NCI-H82 (cell line): ENCODE results near the gene GRHL1.
"Not testable (repeated sequence)": the region's sequence is repeated elsewhere in the genome, so short reads cannot be mapped to it uniquely, and the experiment has no call there.

ENCODE experiments used
- DNase-seq: peaks from one replicate; lab custom pipeline; 2025; lab: John Stamatoyannopoulos, UW

The GRHL1 gene, protein sequence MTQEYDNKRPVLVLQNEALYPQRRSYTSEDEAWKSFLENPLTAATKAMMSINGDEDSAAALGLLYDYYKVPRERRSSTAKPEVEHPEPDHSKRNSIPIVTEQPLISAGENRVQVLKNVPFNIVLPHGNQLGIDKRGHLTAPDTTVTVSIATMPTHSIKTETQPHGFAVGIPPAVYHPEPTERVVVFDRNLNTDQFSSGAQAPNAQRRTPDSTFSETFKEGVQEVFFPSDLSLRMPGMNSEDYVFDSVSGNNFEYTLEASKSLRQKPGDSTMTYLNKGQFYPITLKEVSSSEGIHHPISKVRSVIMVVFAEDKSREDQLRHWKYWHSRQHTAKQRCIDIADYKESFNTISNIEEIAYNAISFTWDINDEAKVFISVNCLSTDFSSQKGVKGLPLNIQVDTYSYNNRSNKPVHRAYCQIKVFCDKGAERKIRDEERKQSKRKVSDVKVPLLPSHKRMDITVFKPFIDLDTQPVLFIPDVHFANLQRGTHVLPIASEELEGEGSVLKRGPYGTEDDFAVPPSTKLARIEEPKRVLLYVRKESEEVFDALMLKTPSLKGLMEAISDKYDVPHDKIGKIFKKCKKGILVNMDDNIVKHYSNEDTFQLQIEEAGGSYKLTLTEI

DNA sequence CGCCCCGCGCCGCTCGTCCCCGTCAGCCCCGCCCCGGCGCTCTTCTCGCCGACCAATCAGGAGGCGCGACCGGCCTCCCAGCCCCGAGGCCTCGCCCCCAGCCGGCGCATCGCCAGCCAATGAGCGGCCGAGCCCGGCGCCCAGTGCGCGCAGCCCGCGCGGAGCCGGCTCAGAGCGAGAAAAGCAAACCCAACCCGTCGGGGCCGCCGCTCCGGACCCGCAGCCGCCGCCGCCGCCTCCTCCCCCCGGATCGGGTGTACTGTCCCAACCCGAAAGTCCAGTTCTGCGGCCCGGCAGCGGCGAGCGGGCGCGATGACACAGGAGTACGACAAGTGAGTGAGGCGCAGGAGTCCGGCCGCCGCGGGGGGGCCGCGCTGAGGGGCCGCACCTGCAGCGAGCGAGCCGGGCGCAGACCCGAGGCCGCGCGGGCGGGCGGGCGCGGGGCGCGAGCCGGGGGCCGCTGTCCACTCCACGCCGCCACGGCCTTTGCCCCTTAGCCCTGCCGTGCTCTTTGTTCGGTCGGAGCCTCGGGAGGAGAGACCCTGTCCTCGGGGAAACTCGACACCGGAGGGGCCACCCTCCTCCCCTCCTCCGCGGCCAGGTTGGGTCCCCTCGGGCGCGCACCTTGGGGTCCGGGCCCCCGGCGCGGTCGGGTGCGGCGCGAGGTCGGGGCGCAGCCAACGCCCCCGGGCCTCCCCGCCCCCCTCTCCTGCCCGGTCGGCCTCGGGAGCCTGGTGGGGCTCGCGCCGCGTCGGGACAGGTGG, at the start of gene GRHL1:
Gene GRHL1 (plus strand): TSS at position 172 of the 764 bp plus-strand sequence. CDS start 141 bp downstream, at position 313.
- DNase-seq = peak; percentile 96

DNA sequence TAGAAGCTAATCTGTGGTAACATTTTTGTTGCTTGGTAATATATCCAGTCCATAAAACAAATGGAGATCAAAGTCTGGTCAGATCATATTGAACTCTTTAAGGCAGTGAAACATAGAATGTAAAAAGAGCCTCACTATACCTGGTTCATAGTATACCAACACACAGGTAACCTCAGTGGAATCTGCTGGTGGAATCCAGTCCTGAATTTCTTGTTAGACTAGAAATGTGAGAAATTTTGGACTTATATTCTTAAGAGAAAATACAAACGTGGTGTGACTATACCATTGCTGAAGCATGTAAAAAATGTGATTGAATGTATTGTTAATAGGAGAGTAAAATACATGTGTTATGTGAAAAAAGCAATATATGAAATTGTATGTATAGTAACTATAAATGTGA, 46.1 kb upstream of the GRHL1 start:
- DNase-seq = no peak

DNA sequence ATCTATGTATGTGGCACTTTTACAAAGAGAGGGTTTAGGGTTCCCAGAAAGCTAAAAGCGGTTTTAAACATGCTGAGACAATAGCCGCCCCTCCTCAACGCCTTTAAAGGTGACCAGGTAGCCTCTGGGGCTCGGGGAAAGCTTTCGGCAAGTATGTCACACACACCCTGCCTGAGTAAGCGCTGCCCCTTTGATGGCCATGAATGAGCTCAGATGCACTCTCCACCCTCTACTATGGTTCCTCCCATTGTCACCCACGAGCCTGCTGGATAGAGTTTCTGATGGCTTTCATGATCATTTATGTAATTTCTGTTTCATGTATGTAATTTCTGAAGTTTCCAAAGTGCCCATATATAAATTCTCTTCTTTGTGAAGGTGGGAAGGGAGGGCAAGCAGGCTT, 44.1 kb upstream of the GRHL1 start:
- DNase-seq = no peak

DNA sequence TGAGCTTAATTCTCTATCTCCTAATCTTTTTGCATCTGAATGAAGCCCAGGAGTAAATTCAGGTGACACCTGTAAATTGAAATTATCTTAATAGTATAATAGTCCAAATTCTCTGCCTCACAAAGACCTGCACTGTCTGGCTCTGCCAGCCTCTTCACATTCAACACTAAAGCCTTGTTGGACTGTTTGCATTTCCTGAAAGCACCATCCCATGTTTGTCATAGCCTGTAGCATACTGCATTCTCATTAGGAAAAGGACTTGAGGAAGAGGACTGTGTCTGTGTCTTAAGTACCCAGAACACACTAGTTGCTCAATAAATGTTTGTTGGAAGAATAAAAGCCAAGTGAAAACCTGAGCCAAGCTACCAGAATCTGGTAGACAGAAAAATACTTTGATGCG, 42.9 kb upstream of the GRHL1 start:
- no peak for DNase-seq

DNA sequence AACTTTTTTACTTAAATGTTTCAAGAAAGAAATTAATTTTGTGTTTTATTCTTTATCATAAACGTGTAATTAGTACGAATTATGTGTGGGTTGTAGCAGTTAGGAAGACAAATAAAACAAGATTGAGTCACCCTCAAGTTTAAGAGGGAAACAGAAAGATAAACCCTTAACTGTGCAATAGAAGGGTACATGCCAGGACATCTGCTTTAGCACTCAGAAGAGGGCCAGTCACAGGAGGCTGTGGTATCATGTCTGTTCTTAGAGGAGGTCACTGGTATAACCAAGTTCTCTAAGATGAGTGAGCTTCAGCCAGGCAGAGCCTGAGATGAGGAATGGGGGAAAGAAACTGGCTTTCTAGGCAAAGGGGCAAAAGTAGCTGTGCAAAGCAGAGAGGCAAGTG, 42.4 kb upstream of the GRHL1 start:
- no peak for DNase-seq

DNA sequence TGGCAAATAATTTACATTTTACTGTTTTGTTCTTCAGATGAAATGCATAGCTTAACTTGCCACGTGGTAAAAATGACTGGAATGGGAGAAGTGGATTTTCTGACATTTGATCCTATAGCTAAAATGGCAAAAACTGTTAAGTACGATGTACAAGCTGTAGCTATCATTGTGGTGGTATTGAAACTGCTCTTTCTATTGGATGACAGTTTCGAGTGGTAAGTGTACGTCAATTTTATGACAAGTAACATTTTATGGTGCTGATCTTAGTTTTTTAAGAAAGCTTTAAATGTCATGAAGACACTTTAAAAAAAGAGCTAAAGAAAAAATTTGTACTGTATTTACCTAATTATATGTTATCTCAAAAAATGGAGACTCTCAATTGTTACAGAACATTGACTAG, 40.8 kb upstream of the GRHL1 start:
- no peak for DNase-seq

DNA sequence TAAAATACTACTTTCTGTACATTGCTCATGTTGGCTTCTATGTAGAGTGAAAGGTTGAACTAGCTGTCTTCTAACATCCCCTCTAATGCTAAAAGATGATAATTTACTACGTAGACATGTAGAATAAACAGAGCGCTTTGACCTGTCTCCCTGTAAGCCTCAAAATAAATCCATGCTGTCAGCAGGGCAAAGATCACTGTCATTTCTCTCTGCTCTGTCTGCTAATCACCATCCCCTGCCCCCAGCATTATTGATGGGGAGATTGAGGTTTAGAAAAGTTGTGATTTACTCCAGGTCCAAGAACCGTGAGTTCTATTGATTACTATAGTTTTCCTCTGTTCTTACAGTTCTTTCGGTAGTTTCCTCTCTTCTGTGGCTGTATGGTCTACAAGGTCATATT, 39.0 kb upstream of the GRHL1 start:
- DNase-seq = no peak

DNA sequence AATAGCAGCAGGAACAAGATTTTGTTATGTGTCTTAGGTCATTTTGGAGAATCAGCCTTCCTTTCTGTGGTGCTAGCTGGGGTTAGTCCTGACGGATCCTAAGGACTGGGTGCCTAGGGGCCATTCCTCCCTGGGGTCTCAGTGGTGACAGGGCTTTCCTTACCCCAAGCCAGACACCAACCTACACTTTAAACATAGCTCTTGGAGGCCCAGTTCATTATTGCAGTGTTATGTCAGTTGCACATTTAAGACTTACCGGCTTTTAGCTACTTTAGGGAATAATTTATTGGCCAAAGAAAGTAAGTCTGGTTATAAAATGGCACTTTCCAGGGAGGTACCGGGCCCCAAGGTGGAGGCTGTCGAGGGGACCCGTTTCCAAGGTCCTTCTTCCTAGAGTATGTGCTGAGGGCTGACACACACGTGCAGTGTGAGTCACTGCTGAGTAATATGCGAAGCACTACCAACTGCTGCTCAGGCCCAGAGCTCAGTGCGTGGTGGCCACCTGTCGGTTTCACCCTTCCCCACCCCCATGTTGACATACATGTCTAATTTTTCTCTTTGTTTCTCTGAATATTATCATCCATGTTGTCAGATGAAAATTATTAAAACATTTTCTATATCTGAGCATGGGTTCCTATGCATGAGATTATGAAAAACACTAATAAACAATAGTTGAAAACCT, 37.0 kb upstream of the GRHL1 start:
- no peak for DNase-seq

DNA sequence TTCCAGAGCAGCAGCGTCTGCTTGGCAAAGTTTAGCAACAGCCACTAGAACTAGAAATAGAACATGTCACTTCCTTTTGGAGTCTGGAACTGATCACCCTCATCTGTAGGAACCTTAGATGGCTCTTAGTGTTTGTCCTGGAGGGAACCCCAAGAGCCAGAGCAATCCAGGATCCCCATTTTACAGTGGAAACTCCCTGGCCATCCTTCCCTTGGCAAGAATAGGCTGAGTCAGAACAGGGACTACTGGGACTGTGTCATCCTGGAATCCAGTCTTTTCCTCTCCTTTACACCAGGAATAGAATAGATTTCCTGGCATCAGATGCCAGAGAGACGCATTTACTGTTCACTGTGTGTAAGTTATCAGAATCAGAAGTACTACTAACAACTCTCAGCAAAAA, 33.2 kb upstream of the GRHL1 start:
- no peak for DNase-seq

DNA sequence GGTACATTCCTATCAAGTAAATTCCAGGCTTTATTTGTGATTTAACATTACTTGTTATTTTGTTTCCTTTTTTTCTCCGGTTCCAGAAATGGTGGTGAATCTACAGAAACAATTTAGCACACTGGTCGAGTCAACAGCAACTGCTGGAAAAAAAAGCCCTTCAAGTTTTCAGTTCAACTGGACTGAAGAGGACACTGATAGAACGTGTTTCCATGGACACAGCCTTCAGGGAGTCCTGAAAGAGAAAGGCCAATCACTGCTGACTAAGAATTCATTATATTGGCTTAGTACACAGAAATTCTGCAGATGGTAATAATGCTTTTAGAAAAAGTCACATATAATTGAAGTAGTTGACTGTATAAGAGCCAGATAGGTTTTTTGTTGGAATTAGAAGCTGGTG, 32.0 kb upstream of the GRHL1 start:
- DNase-seq = no peak

DNA sequence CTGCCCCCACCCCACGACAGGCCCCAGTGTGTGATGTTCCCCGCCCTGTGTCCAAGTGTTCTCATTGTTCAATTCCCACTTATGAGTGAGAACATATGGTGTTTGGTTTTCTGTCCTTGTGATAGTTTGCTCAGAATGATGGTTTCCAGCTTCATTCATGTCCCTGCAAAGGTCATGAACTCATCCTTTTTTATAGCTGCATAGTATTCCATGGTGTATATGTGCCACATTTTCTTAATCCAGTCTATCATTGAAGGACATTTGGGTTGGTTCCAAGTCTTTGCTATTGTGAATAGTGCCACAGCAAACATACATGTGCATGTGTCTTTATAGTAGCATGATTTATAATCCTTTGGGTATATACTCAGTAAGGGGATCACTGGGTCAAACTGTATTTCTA, 24.5 kb upstream of the GRHL1 start:
- not testable (repeated sequence) for DNase-seq

DNA sequence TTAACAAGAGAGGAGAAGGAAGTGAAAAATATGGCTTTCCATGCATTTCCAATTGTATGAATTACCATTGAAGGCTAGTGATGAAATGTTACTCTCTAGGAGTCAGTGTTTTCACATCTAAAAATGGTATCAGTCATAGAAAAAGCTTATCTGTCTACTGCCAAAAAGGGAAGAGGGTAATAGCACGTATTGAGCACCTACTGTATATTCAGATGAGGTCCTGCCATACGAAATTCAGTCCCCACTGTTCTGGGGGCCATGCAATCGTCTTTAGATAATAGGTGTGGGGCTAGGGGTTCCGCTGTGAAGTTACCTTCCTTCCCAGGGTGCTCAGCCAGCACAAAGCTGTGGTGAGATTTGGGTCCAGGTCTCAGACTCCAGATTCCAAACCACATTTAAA, 14.2 kb upstream of the GRHL1 start:
- DNase-seq = no peak

DNA sequence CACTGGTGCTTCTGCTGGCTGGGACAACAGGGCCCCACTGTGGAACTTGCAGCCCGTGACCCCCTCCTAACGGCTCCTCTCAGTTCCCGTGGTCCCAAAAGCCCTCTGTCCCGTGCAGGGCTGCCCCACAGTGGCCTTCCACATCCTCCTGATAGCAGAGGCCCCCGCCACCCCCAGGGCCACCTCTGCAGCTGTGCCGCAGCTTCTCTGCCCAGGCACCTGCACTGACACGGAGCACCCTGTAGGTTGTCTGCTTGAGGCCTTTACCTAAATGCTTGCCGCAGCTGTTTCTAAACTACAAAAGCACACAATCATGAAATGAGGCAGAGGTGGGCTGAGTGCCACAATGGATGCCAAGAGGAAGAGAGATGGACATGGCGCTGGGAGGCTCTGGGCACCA, 13.5 kb upstream of the GRHL1 start:
- DNase-seq = no peak

DNA sequence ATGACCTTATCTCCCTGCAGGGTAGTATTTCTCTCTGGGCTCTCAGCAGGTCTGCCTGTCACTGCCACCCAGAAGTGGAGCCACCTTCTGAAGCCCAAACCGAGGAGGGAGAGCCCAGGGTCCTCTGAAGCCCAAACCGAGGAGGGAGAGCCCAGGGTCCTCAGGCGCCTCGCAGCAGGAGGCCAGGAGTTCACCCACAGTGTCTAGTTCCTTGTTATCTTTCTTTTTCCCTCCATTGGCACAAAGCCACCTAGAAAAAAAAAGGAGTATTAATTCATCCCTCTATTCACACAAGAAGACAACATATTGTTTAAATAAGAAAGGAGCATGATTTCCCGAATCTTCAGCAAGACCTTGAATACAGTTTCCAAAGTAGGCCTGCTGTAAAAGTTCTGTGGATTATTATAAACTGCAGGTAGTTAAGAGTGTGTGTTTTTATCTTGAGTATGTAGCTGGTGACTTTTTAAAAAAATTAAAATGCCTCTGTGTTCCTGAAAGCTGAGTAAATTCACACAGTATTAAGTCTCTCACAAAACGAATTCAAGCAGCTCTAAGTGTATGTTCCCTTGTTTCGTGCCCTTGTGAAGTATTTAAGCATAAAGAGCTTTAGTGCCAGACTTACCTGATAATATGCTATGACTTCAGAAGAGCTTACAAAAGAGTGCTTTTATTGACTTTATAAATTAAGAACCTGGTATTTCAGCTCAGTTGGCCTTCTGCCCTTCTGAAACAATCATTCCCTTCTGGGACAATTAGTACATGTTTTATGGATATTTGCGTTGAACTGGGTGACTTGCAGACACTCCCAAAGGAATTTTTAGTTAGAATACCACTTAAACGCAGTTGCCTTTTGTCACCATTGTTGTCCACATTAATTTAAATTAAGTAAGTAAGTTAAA, 11.7 kb upstream of the GRHL1 start:
- no peak for DNase-seq

DNA sequence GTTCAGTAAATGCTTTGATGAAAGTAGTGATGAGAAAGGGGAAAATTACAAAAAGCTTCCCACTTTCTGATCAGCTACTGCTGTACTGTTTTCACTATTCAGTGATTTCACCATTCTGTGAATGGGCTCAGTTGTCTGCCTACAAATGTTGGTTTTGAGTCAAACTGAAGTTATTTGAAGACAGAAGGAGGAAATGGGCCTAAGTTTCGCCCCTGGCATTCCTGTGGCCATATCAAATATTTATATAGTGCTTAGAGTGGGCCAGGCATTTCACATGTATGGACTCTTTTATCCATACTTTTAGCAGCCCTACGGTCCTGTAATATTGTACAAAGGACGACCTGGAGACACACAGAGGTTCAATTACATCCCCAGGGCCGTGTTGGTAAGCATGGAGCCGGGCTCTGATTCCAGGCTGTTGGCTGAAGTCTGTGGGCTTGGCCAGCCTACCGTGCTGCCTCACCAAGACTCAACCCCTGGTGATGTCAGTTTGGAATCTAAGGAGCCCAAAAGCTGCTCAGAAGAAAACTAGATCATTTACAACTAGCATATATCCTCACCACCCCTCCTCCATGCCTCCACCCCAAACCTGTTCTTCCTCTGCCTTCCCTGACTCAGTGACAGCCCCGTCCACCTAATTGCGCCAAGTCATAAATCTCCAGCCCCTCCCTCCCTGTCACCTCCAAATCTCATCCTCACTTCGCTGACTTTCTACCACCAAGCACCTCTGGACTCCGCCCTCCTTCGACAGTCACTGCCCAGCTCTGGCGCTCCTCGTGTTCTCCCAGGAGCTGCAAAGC, 10.1 kb upstream of the GRHL1 start:
- no peak for DNase-seq

DNA sequence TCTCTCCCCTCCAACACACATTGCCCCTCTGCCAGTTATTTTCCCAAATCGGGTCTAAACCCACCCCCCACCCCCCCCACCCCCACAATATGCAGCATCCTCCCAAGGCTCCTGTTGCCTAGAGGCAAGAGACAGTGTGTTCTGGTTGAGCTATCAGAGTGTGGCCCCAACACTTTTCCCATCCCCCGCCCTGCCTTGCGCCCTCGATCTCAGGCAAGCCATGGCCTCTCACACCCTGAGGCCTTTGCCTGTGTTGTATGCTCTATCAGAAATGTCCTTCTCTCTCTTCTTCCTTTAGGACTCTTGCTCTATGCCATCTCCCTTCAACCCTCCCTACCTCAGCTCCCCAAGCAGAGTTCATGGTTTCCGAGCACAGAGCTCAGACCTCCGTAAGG, 9.5 kb upstream of the GRHL1 start:
- no peak for DNase-seq

DNA sequence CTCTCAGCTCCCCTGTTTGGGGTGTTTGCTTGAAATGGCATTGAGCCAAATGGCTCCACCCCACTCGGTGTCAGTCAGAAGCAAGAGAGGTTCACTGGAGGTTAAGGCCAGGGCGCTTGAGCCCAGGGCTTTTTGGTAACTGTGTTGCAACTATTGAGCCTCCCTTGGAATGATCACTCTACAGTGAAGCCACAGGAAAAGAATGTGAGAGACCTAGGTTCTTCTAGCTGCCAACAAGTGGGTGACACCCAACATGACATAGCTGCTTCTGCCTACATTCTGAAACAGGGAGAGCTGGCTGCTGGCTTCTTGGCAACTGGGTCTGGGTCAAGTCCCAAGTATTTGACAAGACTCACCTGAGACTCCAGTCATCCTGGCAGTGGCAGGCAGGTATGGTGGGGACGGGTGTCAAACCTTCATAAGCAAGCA, 7.1 kb upstream of the GRHL1 start:
- DNase-seq = no peak

DNA sequence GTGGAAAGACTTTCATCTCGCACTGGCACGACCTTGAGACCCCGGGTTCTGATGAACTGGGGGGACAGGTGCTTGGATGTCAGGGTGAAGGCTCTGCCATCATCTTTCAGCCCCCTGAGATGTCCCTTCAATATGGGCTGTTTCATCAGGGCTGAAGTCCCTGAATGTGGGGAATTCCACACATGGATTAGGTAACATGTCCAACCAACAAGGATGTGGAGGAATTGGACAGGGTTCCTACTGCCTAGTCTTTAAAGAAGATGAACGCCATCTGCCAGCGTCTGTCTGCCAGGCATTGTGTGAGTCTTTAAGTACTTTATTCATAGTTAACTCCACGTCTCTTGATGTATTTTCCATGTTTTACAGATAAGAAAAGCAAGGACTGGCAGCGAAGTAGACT, 5.9 kb upstream of the GRHL1 start:
- peak; percentile 34 for DNase-seq

DNA sequence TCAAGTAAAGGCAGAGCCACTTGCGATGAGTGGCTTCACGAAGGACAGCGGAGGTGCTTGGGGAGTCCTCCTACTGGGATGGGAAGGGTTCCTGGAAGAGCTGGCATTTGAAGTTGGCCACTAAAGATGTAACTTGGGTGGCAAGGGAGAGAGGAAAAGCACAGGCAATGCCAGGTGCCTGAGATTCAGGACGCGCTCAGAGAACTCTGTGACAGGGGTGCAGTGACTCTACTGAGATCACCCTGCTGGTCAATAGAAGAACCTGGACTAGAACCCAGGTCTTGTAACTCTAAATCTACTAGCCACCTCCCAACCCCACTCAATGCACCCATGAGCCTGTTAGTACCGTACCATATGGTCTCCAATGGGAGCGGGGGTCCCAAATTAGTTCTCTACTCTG, 5.4 kb upstream of the GRHL1 start:
- DNase-seq = no peak

DNA sequence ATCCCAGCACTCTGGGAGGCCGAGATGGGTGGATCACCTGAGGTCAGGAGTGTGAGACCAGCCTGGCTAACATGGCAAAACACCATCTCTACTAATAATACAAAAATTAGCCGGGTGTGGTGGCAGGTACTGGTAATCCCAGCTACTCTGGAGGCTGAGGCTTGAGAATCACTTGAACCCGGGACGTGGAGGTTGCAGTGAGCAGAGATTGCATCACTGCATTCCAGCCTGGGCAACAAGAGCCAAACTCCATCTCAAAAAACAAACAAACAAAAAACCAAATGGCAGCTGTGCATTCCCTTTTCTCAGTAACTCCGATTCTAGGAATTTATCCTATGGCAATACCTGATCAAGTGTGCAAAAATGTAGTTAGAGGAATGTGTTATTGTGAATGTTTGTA, 4.7 kb upstream of the GRHL1 start:
- no peak for DNase-seq

DNA sequence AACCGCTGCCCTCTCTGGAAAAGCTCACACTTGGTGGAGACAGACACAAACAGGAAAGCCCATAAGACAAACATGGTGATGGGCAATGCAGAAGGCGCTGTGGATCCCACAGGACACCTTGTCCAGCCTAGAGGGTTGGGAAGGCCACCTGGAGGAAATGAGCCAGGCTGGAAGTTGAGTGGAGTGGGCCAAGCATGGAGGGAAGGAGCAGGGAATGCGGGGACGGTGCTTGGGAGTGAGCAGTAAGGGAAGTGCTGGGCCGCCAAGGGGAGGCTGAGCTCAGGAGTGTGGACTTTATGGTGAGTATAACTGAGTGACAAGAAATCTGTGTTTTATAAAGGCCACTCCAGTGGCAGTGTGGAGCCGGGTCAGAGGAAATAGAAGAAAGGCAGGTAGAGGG, 2.8 kb upstream of the GRHL1 start:
- DNase-seq = no peak
